ES-I3 (cell line): ENCODE measurements around the gene MS4A13.
"Not testable (repeated sequence)": the region's sequence is repeated elsewhere in the genome, so short reads cannot be mapped to it uniquely, and the experiment has no call there.

Source experiments
- H3K36me3 ChIP-seq: 2 replicates; pipeline ENCODE4 v1.6.1; 2013; ENCODE audit warnings: mild to moderate bottlenecking, low read length, control low read depth, moderate library complexity; ENCODE audit not compliant: insufficient read depth
- H3K4me1 ChIP-seq: 2 replicates; pipeline ENCODE4 v1.6.1; 2013; ENCODE audit warnings: mild to moderate bottlenecking, control low read depth, low read length; ENCODE audit not compliant: insufficient read depth
- H3K9ac ChIP-seq: 2 replicates; pipeline ENCODE4 v1.6.1; 2013; ENCODE audit warnings: low read depth, mild to moderate bottlenecking, low read length, moderate library complexity
- H3K9me3 ChIP-seq: 2 replicates; pipeline ENCODE4 v1.6.1; 2013; ENCODE audit warnings: mild to moderate bottlenecking, low read length, moderate library complexity; ENCODE audit not compliant: control insufficient read depth, insufficient read depth

MS4A13 gene, protein sequence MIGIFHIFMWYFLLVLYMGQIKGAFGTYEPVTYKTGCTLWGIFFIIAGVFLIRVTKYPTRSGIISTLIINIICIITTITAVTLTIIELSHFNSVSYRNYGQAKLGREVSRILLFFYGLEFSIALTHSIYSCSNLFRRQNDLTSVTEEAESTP

DNA sequence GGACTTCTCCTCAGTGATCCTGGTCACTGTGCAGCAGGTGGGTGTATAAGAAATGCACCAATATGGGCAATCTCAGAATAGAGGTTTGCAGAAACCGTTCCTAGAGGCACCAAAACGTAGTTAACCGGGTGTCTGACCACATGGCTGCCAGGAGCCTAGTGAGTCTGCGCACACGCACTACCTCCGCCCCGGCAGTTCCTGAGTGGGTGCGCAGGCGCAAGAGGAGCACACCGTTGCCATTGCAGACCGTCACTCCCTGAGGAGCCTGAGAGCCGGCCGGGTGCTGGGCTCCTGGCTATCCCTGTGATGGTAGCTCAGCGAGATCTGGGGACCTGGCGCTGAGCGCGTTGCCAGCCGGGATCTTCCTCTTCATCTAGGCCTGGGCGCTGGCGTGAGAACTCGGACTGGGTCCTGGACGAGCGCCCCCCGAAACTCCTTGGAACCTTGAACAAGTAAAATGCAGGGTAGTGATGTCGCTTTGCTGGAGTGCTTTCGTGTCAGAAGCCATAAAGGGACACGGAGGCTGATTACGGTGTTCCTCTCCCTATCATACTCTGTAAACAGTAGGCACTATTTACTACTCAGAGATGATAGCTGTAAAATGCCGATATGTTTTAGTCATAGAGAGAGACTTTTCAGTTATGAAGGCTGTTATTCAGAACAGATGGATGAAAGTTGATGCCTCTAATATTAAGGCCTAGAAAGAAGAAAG lies at the start of gene MS4A13:
TSS of gene MS4A13 (plus strand) at position 249 of the 712 bp plus-strand sequence. CDS start 2,692 bp downstream, outside the sequence.
- H3K9me3 ChIP-seq, result no peaks in the 10 kb centered on the region
- no peaks in the 10 kb centered on the region for H3K36me3 ChIP-seq
- no peak within 1 kb of the TSS for H3K9ac ChIP-seq
- H3K4me1 ChIP-seq, result no peaks in the 10 kb centered on the region

DNA sequence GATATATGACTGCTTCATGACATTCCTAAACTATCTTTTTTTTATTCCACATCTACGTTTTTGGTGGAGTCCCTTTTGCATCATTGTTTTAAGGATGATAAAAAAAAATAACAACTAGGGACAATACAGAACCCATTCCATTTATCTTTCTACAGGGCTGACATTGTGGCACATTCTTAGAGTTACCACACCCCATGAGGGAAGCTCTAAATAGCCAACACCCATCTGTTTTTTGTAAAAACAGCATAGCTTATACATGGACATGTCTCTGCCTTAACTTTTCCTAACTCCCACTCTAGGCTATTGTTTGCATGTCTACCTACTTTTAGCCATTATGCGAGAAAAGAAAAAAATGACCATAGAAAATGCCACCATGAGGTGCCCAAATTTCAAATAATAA lies 46.4 kb upstream of the MS4A13 start:
- no peaks in the 10 kb centered on the region for H3K36me3 ChIP-seq
- no peaks in the 10 kb centered on the region for H3K4me1 ChIP-seq
- H3K9me3 ChIP-seq, result no peaks in the 10 kb centered on the region
- no peak overlapping the region for H3K9ac ChIP-seq

DNA sequence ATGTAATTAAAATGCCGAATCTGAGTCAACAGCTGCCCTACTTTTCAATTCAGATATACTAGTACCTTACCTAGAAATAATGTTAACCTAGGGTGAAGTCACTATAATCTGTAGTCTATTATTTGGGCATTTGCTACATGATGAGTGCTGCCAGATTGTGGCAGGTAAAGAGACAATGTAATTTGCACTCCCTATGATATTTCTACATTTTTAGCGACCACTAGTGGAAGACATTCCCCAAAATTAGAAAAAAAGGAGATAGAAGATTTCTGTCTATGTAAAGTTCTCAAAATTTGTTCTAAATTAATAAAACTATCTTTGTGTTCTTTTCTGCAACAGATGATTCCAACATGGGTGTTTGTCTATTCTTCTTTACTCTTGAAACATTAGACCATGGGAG lies 45.5 kb upstream of the MS4A13 start:
- H3K4me1 ChIP-seq, result no peaks in the 10 kb centered on the region
- no peak overlapping the region for H3K9ac ChIP-seq
- H3K36me3 ChIP-seq, result no peaks in the 10 kb centered on the region
- no peaks in the 10 kb centered on the region for H3K9me3 ChIP-seq

DNA sequence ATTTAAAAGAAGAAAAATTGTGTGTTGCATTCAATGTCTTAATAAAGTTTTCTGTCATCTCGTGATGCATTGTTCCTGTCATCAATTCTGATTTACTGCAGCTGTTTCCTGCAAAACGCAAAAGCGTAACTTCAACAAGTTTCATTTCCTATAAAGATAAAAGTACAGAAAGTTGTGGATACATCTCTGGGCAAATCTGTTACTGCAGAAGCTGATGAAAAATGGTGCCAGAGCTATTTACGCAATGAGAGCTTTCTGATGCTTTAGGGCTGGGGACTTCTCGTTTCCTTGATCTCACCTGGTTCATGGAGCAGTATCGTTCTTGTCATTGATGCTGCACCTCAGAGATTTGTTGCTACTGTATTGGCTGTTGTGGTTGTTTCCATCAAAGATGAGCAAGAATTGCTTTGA lies 38.2 kb upstream of the MS4A13 start:
- H3K9me3 ChIP-seq, result no peaks in the 10 kb centered on the region
- no peaks in the 10 kb centered on the region for H3K4me1 ChIP-seq
- no peak overlapping the region for H3K9ac ChIP-seq
- H3K36me3 ChIP-seq, result no peaks in the 10 kb centered on the region

DNA sequence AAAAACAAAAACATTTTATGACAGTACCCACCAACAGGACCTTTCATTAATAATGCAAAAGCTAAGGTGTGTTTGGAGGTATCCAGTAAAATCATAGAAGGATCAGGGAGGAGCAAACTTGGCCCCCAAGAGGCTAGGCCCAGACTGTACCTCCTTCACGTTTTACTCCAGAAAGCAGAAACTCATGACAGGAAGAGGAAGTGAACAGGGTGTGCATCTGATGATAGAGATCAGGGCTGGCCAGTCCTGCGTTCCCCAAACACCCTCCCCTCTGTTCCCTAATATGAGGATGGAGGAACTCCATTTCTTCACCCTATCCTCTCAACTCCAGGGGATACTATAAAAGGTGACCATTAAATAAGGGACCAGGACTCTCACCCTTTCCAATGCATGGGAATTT lies 32.8 kb upstream of the MS4A13 start:
- no peak overlapping the region for H3K9ac ChIP-seq
- no peaks in the 10 kb centered on the region for H3K9me3 ChIP-seq
- no peaks in the 10 kb centered on the region for H3K36me3 ChIP-seq
- H3K4me1 ChIP-seq, result no peaks in the 10 kb centered on the region

DNA sequence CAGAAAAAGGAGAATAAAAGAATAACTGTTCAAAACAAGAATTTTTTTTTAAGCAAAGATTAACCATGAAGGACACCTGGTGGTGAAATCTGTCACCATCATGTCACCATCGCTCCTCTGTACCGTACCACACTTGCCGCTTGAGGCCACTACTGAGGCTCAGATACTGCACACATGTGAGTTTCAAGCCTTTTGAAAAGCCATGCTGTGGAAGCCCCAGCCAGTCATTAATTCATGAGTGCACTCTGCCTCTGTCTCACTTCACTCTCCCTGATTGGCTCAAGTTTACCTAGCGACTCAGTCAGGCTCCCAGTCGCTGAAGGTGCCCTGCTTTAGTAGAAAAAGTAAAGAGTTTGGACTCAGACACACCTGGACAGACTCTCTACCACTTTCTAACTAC lies 29.2 kb upstream of the MS4A13 start:
- H3K36me3 ChIP-seq, result no peaks in the 10 kb centered on the region
- H3K4me1 ChIP-seq, result no peaks in the 10 kb centered on the region
- H3K9ac ChIP-seq, result no peak overlapping the region
- H3K9me3 ChIP-seq, result no peaks in the 10 kb centered on the region

DNA sequence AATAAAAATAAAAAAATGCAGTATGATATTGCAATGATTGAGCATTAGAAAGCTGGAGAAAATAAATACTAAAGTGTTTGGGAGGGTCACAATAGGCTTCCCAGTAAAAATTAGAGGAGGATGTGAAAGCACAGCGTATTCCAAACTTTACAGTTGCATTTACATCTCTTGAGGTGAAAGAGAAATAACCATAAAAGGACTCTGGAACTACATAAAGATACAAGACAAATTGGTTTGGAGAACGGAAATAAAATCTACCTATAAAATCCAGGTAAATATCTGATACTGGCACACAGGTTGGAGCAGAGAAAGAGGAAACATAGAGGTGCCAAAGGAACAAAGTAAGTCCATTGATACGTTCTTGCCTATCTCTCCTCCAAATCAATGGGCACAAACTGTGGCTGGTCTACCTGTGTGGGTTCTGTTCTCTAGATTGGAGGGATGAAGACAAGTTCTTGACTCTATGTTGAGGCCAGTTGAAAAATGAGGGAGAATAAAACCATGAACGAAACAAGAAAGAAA lies 22.6 kb upstream of the MS4A13 start, which contains the start of gene MS4A12:
TSS of gene MS4A12 (plus strand) at position 291 of the 522 bp plus-strand sequence. CDS start 4,541 bp downstream, outside the sequence.
- Histone ChIP-seq H3K9ac (no peak within 1 kb of the TSS), H3K9me3 (peaks cover 4% of the 10 kb centered on the region; the same call in 1 of the 2 replicates), H3K36me3 (no peaks in the 10 kb centered on the region), H3K4me1 (no peaks in the 10 kb centered on the region)

DNA sequence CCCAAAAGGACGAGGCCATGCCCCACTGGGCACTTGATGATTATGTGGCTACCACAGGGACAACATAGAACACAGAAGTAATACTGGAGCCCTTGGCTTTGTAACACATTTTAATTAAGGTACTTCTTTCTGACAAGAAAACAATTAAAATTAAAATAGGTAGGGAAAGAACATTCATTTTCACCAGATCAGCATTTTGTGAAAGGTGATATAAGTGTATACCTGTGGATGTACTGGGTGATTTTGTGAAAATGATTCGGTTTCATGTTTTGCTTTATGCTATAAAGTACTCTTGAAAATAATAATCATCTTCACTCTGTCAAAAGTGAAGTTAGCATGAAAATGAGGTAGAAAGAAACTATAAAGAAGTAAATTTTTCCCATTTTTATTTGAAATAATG lies 21.7 kb upstream of the MS4A13 start:
- Histone ChIP-seq H3K4me1 (peaks cover 7% of the 10 kb centered on the region), H3K9me3 (peaks cover 4% of the 10 kb centered on the region; the same call in 1 of the 2 replicates), H3K36me3 (no peaks in the 10 kb centered on the region), H3K9ac (no peak overlapping the region)

DNA sequence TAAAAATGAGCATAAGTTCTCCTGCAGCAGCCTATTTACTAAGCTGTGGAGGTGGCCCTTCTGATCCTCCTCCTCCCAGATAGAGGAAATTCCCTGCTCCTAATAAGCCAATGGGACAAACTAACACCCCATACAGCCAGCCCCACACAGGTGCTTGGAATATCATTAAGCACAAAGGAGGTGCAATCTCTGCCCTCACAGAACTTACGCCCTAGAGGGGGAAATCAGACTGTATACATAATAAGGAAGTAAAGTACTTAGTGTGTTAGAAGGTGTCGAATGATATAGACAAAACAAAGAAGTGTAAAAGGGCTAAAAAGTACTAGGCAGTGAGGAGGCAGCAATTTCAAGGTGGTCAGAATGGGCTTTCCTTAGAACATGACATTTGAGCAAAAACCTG lies 16.8 kb upstream of the MS4A13 start:
- H3K36me3 ChIP-seq, result no peaks in the 10 kb centered on the region
- H3K9ac ChIP-seq, result no peak overlapping the region
- peaks cover 23% of the 10 kb centered on the region for H3K4me1 ChIP-seq
- H3K9me3 ChIP-seq, result no peaks in the 10 kb centered on the region

DNA sequence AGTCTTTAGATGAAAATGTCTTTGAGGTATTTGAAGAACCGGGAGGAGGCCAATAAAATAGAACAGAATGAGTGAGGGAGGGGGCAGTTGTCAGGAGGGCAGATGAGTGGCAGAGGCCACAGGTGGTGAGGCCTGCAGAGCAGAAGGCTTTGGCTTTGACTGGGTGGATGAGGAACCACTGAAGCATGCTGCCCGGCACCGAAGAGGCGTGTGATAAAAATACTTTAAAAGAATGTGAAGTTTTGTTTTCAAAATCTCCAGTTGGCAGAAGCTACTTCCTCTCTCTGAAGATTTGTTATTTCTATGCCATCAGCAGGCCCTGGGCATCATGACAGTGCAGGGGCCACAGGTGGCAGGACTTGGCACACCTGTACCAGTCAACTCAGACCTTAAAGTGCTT lies 16.3 kb upstream of the MS4A13 start:
- H3K9ac ChIP-seq, result no peak overlapping the region
- H3K4me1 ChIP-seq, result peaks cover 23% of the 10 kb centered on the region
- H3K36me3 ChIP-seq, result no peaks in the 10 kb centered on the region
- H3K9me3 ChIP-seq, result no peaks in the 10 kb centered on the region

DNA sequence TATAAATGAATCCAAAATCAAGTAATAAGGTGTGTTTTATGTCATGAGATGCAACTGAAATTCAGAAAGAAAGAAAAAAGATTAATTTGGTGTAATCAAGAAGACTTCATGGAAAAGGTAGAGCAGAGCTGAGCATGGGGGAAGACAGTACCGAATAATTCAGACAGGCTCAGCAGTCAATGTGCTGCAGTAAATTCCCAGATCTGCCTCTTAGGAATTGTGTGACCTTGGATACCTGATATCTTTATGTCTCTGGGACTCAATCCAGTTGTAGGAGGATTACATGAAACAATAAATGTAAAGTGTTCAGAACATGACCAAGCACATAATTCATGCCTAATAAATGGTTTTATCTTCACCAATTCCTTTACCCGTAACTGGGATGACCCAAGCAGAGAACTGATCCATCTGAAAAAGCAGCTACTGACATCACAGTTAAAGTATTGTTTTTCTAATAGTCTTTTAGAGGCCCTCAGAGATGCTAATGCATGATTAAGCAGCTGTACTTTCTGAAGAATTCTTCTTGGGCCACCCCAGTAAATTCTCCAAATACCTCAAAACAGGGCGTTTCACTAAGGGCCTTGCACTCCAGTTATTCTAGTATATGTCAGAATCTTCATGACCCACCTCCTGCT lies 14.8 kb upstream of the MS4A13 start:
- H3K36me3 ChIP-seq, result no peaks in the 10 kb centered on the region
- peaks cover 23% of the 10 kb centered on the region for H3K4me1 ChIP-seq
- H3K9ac ChIP-seq, result no peak overlapping the region
- peaks cover 4% of the 10 kb centered on the region for H3K9me3 ChIP-seq

DNA sequence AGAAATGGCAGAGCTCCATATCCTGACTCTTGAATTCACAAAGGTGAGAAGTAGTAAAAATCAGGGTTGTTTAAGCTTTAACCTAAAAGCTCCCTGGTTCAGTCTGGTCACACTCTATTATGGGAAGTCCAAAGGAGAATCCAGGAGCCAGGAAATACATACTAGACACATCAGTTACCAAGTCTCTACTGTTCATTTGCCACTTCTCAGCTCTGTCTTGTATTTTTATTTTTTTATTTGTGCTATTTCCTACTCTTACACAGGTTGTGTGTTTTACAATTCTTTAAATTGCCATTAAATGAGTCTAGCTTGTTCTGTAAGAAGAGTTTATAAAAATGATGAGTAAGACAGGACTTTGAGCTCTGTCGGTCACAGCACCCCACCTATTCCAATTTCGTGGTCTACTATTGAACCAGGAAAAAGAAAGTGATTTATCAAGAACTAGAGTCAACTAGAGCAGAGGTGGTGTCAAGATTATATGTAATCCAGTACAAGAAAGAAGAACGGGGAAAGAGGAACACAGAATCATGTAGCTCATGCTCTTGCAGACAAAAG lies 12.9 kb upstream of the MS4A13 start:
- Histone ChIP-seq H3K9ac (no peak overlapping the region), H3K36me3 (no peaks in the 10 kb centered on the region), H3K4me1 (peaks cover 23% of the 10 kb centered on the region), H3K9me3 (peaks cover 6% of the 10 kb centered on the region)

DNA sequence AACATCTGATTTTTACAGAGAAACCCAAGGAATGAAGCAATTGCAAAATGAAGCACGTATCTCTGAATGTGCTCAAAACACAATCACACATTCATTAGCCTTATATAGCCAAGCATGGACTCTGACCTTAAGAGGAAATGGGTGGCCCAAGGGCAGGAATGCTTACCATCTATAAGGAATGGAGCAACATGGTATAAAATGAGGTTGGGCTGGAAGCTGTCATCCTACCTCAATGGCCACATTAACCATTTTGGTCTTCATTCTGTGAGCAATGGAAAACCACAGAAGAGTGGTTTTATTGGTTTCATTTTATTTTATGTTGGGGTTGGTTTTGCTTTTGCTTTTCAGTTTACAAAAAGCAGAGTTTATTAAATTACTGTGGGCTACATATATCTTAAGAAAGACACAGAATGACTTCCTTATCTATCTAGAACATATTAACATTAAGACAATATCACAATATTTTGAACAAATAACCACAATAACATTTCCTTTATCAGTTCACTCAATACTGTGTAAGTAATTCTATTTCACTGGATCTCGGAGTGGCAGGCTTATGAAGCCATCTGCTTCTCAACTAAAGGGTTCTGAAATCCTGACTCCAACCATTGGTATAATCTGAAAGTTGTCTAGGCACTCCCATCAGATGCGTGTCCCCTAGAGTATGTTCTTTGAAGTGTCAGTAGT lies 10.8 kb upstream of the MS4A13 start:
- no peaks in the 10 kb centered on the region for H3K36me3 ChIP-seq
- no peak overlapping the region for H3K9ac ChIP-seq
- peaks cover 9% of the 10 kb centered on the region for H3K9me3 ChIP-seq
- H3K4me1 ChIP-seq, result peaks cover 8% of the 10 kb centered on the region

DNA sequence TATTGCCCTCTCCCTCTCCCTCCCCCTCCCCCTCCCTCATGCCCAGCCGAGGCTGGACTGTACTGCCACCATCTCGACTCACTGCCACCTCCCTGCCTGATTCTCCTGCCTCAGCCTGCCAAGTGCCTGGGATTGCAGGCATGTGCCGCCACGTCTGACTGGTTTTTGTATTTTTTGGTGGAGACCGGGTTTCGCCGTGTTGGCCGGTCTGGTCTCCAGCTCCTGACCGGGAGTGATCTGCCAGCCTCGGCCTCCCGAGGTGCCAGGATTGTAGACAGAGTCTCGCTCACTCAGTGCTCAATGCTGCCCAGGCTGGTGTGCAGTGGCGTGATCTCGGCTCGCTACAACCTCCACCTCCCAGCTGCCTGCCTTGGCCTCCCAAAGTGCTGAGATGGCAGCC lies 5.6 kb upstream of the MS4A13 start:
- H3K4me1 ChIP-seq, H3K9me3 ChIP-seq, H3K9ac ChIP-seq, H3K36me3 ChIP-seq: not testable (repeated sequence)
